ENCODE measurements around the gene PAWR.

The PAWR gene

GRCh38 chr12:79696416-79696815 lies 5.7 kb upstream of the PAWR start:
- Histone ChIP-seq H3K9ac (ENCODE audit: low read depth, low read length) (no peak overlapping the region), H3K9me3 (ENCODE audit: insufficient read depth, low read depth, low read length) (no peaks in the 10 kb centered on the region), H3K4me3 (ENCODE audit: low read length) (no peak overlapping the region), H3K36me3 (ENCODE audit: insufficient read depth, low read depth, low read length) (no peaks in the 10 kb centered on the region), H3K4me1 (ENCODE audit: insufficient read depth, low read length) (peaks cover 12% of the 10 kb centered on the region; the same call in 1 of the 2 replicates), H3K27me3 (ENCODE audit: insufficient read depth, low read length) (no peaks in the 10 kb centered on the region; the same call in 1 of the 2 replicates), H3K27ac (ENCODE audit: low read length) (no peak overlapping the region)

- H3K9ac ChIP-seq (ENCODE audit: low read depth, low read length): peak overlapping the region; percentile 84; the same call in 1 of the 2 replicates
- no peak overlapping the region for H3K27ac ChIP-seq (ENCODE audit: low read length)
- peaks cover 12% of the 10 kb centered on the region; the same call in 1 of the 2 replicates for H3K4me1 ChIP-seq (ENCODE audit: insufficient read depth, low read length)
- no peaks in the 10 kb centered on the region for H3K9me3 ChIP-seq (ENCODE audit: insufficient read depth, low read depth, low read length)
- H3K4me3 ChIP-seq (ENCODE audit: low read length): peak overlapping the region; percentile 78; the same call in 1 of the 2 replicates
- H3K27me3 ChIP-seq (ENCODE audit: insufficient read depth, low read length): no peaks in the 10 kb centered on the region; the same call in 1 of the 2 replicates
- H3K36me3 ChIP-seq (ENCODE audit: insufficient read depth, low read depth, low read length): no peaks in the 10 kb centered on the region
These were observed 2.3 kb upstream of the PAWR start for GRCh38 chr12:79692860-79693577.

GRCh38 chr12:79691511-79692248 lies 916 bp upstream of the PAWR start:
- peak overlapping the region; percentile 44 for H3K27ac ChIP-seq (ENCODE audit: low read length)
- no peaks in the 10 kb centered on the region; the same call in 1 of the 2 replicates for H3K27me3 ChIP-seq (ENCODE audit: insufficient read depth, low read length)
- peaks cover 18% of the 10 kb centered on the region; the same call in 1 of the 2 replicates for H3K4me1 ChIP-seq (ENCODE audit: insufficient read depth, low read length)
- peak overlapping the region; percentile 78 for H3K4me3 ChIP-seq (ENCODE audit: low read length)
- H3K9ac ChIP-seq (ENCODE audit: low read depth, low read length): peak overlapping the region; percentile 84
- H3K36me3 ChIP-seq (ENCODE audit: insufficient read depth, low read depth, low read length): peaks cover 5% of the 10 kb centered on the region
- no peaks in the 10 kb centered on the region for H3K9me3 ChIP-seq (ENCODE audit: insufficient read depth, low read depth, low read length)

GRCh38 chr12:79690142-79690637 lies 574 bp downstream of the PAWR start:
- Histone ChIP-seq H3K4me3 (ENCODE audit: low read length) (peak overlapping the region; percentile 78), H3K27me3 (ENCODE audit: insufficient read depth, low read length) (no peaks in the 10 kb centered on the region; the same call in 1 of the 2 replicates), H3K36me3 (ENCODE audit: insufficient read depth, low read depth, low read length) (peaks cover 5% of the 10 kb centered on the region), H3K4me1 (ENCODE audit: insufficient read depth, low read length) (peaks cover 20% of the 10 kb centered on the region; the same call in 1 of the 2 replicates), H3K9ac (ENCODE audit: low read depth, low read length) (peak overlapping the region; percentile 94; the same call in 1 of the 2 replicates), H3K27ac (ENCODE audit: low read length) (no peak overlapping the region), H3K9me3 (ENCODE audit: insufficient read depth, low read depth, low read length) (no peaks in the 10 kb centered on the region)

- H3K36me3 ChIP-seq (ENCODE audit: insufficient read depth, low read depth, low read length): peaks cover 5% of the 10 kb centered on the region
- no peaks in the 10 kb centered on the region; the same call in 1 of the 2 replicates for H3K27me3 ChIP-seq (ENCODE audit: insufficient read depth, low read length)
- H3K4me3 ChIP-seq (ENCODE audit: low read length): peak overlapping the region; percentile 78
- peak overlapping the region; percentile 94 for H3K9ac ChIP-seq (ENCODE audit: low read depth, low read length)
- H3K27ac ChIP-seq (ENCODE audit: low read length): peak overlapping the region; percentile 19
- H3K4me1 ChIP-seq (ENCODE audit: insufficient read depth, low read length): peaks cover 20% of the 10 kb centered on the region; the same call in 1 of the 2 replicates
- no peaks in the 10 kb centered on the region for H3K9me3 ChIP-seq (ENCODE audit: insufficient read depth, low read depth, low read length)
These were observed 1.2 kb downstream of the PAWR start for GRCh38 chr12:79689477-79690141.

GRCh38 chr12:79689061-79689476 lies 1.7 kb downstream of the PAWR start:
- H3K36me3 ChIP-seq (ENCODE audit: insufficient read depth, low read depth, low read length): peaks cover 5% of the 10 kb centered on the region
- H3K4me3 ChIP-seq (ENCODE audit: low read length): peak overlapping the region; percentile 78
- H3K9ac ChIP-seq (ENCODE audit: low read depth, low read length): peak overlapping the region; percentile 94
- H3K4me1 ChIP-seq (ENCODE audit: insufficient read depth, low read length): peaks cover 20% of the 10 kb centered on the region; the same call in 1 of the 2 replicates
- no peaks in the 10 kb centered on the region for H3K9me3 ChIP-seq (ENCODE audit: insufficient read depth, low read depth, low read length)
- peak overlapping the region; percentile 19 for H3K27ac ChIP-seq (ENCODE audit: low read length)
- no peaks in the 10 kb centered on the region; the same call in 1 of the 2 replicates for H3K27me3 ChIP-seq (ENCODE audit: insufficient read depth, low read length)

GRCh38 chr12:79688376-79689060 lies 2.2 kb downstream of the PAWR start:
- peak overlapping the region; percentile 19 for H3K27ac ChIP-seq (ENCODE audit: low read length)
- peaks cover 5% of the 10 kb centered on the region for H3K36me3 ChIP-seq (ENCODE audit: insufficient read depth, low read depth, low read length)
- peak overlapping the region; percentile 78 for H3K4me3 ChIP-seq (ENCODE audit: low read length)
- no peaks in the 10 kb centered on the region; the same call in 1 of the 2 replicates for H3K27me3 ChIP-seq (ENCODE audit: insufficient read depth, low read length)
- no peaks in the 10 kb centered on the region for H3K9me3 ChIP-seq (ENCODE audit: insufficient read depth, low read depth, low read length)
- peak overlapping the region; percentile 94 for H3K9ac ChIP-seq (ENCODE audit: low read depth, low read length)
- peaks cover 20% of the 10 kb centered on the region; the same call in 1 of the 2 replicates for H3K4me1 ChIP-seq (ENCODE audit: insufficient read depth, low read length)

GRCh38 chr12:79687711-79688260 lies 3.0 kb downstream of the PAWR start:
- H3K9me3 ChIP-seq (ENCODE audit: insufficient read depth, low read depth, low read length): no peaks in the 10 kb centered on the region
- no peaks in the 10 kb centered on the region; the same call in 1 of the 2 replicates for H3K27me3 ChIP-seq (ENCODE audit: insufficient read depth, low read length)
- peaks cover 20% of the 10 kb centered on the region; the same call in 1 of the 2 replicates for H3K4me1 ChIP-seq (ENCODE audit: insufficient read depth, low read length)
- peaks cover 5% of the 10 kb centered on the region for H3K36me3 ChIP-seq (ENCODE audit: insufficient read depth, low read depth, low read length)
- peak overlapping the region; percentile 78 for H3K4me3 ChIP-seq (ENCODE audit: low read length)
- peak overlapping the region; percentile 94 for H3K9ac ChIP-seq (ENCODE audit: low read depth, low read length)
- H3K27ac ChIP-seq (ENCODE audit: low read length): no peak overlapping the region

- Histone ChIP-seq H3K36me3 (ENCODE audit: insufficient read depth, low read depth, low read length) (peaks cover 5% of the 10 kb centered on the region), H3K4me3 (ENCODE audit: low read length) (peak overlapping the region; percentile 78), H3K27me3 (ENCODE audit: insufficient read depth, low read length) (no peaks in the 10 kb centered on the region), H3K9ac (ENCODE audit: low read depth, low read length) (peak overlapping the region; percentile 13; the same call in 1 of the 2 replicates), H3K27ac (ENCODE audit: low read length) (no peak overlapping the region), H3K4me1 (ENCODE audit: insufficient read depth, low read length) (peaks cover 27% of the 10 kb centered on the region; the same call in 1 of the 2 replicates), H3K9me3 (ENCODE audit: insufficient read depth, low read depth, low read length) (no peaks in the 10 kb centered on the region)
These were observed 4.6 kb downstream of the PAWR start for GRCh38 chr12:79686171-79686570.

GRCh38 chr12:79685068-79685467 lies 5.7 kb downstream of the PAWR start:
- peaks cover 5% of the 10 kb centered on the region for H3K36me3 ChIP-seq (ENCODE audit: insufficient read depth, low read depth, low read length)
- H3K27me3 ChIP-seq (ENCODE audit: insufficient read depth, low read length): no peaks in the 10 kb centered on the region
- H3K9ac ChIP-seq (ENCODE audit: low read depth, low read length): no peak overlapping the region
- no peaks in the 10 kb centered on the region for H3K9me3 ChIP-seq (ENCODE audit: insufficient read depth, low read depth, low read length)
- no peak overlapping the region for H3K27ac ChIP-seq (ENCODE audit: low read length)
- no peak overlapping the region for H3K4me3 ChIP-seq (ENCODE audit: low read length)
- H3K4me1 ChIP-seq (ENCODE audit: insufficient read depth, low read length): peaks cover 34% of the 10 kb centered on the region

Measured in iPS-20b (cell line).